DMS153 (cell line): ENCODE measurements around the gene MPZL1.
A peak's percentile ranks its signal among the peaks of the same experiment; 100 is the strongest.

Source experiments
- DNase-seq: peaks from one replicate; lab custom pipeline; 2025; lab: John Stamatoyannopoulos, UW

The MPZL1 gene

GRCh38 chr1:167721617-167722151, at the start of gene MPZL1:
MPZL1 (plus strand) TSS chr1:167721982; CDS start chr1:167722152, 170 bp downstream.
- peak; percentile 88 for DNase-seq

- DNase-seq: no peak
Observed at GRCh38 chr1:167672831-167673230, 49.0 kb upstream of the MPZL1 start.

GRCh38 chr1:167673265-167673664, 48.5 kb upstream of the MPZL1 start:
- no peak for DNase-seq

- DNase-seq: no peak
Observed at GRCh38 chr1:167674156-167674555, 47.6 kb upstream of the MPZL1 start.

- no peak for DNase-seq
Observed at GRCh38 chr1:167675440-167675839, 46.3 kb upstream of the MPZL1 start.

- DNase-seq: peak; percentile 80
Observed at GRCh38 chr1:167676205-167676915, 45.4 kb upstream of the MPZL1 start.

- DNase-seq: no peak
Observed at GRCh38 chr1:167676916-167677848, 44.6 kb upstream of the MPZL1 start.

GRCh38 chr1:167678422-167678821, 43.4 kb upstream of the MPZL1 start:
- no peak for DNase-seq

- DNase-seq: no peak
Observed at GRCh38 chr1:167678838-167679237, 42.9 kb upstream of the MPZL1 start.

GRCh38 chr1:167679714-167680113, 42.1 kb upstream of the MPZL1 start:
- DNase-seq: no peak

GRCh38 chr1:167681024-167681423, 40.8 kb upstream of the MPZL1 start:
- DNase-seq: no peak

- no peak for DNase-seq
Observed at GRCh38 chr1:167681451-167682098, 40.2 kb upstream of the MPZL1 start.

- DNase-seq: no peak
Observed at GRCh38 chr1:167683226-167683625, 38.6 kb upstream of the MPZL1 start.

- no peak for DNase-seq
Observed at GRCh38 chr1:167683641-167684502, 37.9 kb upstream of the MPZL1 start.

GRCh38 chr1:167685844-167686243, 35.9 kb upstream of the MPZL1 start:
- no peak for DNase-seq

- peak; percentile 66 for DNase-seq
Observed at GRCh38 chr1:167687919-167688519, 33.8 kb upstream of the MPZL1 start.

GRCh38 chr1:167689567-167689920, 32.2 kb upstream of the MPZL1 start:
- no peak for DNase-seq

GRCh38 chr1:167690053-167690452, 31.7 kb upstream of the MPZL1 start:
- no peak for DNase-seq

GRCh38 chr1:167693425-167694045, 28.2 kb upstream of the MPZL1 start:
- no peak for DNase-seq

- no peak for DNase-seq
Observed at GRCh38 chr1:167694691-167695090, 27.1 kb upstream of the MPZL1 start.

GRCh38 chr1:167695147-167695546, 26.6 kb upstream of the MPZL1 start:
- DNase-seq: no peak
